GM12801 (cell line): Measurements from ENCODE around the gene CDH6.

Experiments
- CTCF ChIP-seq: IDR thresholded peaks from one replicate; pipeline ENCODE4 v1.5.1; 2011; ENCODE audit warnings: control low read depth; ENCODE audit not compliant: insufficient read length; ENCODE audit errors: extremely low read depth

The CDH6 gene

GRCh38 chr5:31185951-31186350 lies 7.5 kb upstream of the CDH6 start:
- no peak for TF ChIP-seq CTCF

GRCh38 chr5:31186672-31187267 lies 6.7 kb upstream of the CDH6 start:
- TF ChIP-seq CTCF, result no peak

GRCh38 chr5:31187591-31187990 lies 5.9 kb upstream of the CDH6 start:
- TF ChIP-seq CTCF, result no peak

- TF ChIP-seq CTCF, result no peak
Measured at GRCh38 chr5:31192442-31192841, 1.0 kb upstream of the CDH6 start.

- TF ChIP-seq CTCF, result no peak
Measured at GRCh38 chr5:31193116-31193515, 370 bp upstream of the CDH6 start.

- TF ChIP-seq CTCF, result no peak
Measured at GRCh38 chr5:31194468-31194813, 955 bp downstream of the CDH6 start.

GRCh38 chr5:31194892-31195555 lies 1.5 kb downstream of the CDH6 start:
- TF ChIP-seq CTCF, result no peak

GRCh38 chr5:31196309-31196708 lies 2.8 kb downstream of the CDH6 start:
- TF ChIP-seq CTCF, result no peak
